ENCODE results near the gene TMEM144. TPM values are rescaled to one million over a fixed set of nuclear protein-coding genes. Genes with fewer than 3 reads are reported as not detected.

Gene TMEM144
- total RNA-seq, 8 experiments from 2014 or later, result 0.38 to 5.1 (median 1.7) TPM

DNA sequence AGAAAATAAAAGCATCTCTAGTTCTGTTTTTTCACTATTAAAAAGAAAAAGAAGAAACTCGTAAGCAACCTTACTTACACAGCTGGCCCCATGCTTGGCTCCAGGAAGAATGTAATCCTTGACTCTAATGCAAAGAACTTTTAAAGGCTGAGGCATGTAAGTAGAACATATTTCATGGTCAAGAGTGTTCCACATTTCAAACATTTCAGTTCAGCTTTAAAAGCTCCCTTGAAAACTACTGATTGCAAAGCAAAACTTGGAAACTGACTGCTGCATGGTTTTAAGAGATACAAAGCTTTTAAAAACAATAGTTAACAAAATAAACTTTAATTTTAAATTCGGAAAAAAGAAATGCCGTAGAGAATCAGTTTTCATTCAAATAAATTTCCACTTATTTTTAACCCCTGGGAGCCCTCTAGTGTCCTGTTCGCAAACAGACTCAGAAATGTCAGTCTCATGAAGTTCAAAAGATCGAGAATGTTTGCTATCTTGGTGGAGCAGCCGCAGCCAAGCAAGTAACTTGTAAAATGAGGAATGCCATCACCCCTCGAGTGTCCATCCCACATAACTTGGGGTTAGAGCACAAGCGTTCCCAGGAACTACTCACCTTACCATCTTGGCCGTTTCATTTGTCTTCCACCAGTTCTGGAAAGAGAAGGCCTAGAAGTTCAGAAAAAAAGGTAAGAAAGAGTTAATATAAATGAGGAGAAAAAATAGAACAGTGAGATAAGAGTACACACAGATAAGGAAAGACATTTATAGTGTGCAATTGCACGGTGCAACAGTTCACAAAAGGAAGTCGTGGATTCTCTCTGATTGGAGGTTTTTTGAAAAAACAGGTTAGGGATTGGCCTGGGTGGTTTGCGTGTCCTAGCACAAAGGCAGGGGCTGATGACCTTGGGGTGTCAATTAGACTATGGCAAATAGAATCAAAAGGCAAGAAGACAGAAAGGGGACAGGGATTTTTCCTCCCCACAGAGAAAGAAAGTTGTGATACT, 37.7 kb upstream of the TMEM144 start, which contains the start of gene GASK1B:
Gene GASK1B, minus strand, starts transcription at position 765 of the 998 bp plus-strand sequence. CDS start 1,650 bp downstream, outside the sequence.
- Histone ChIP-seq H3K4me3 (peak within 1 kb of the TSS in 1 of 5 donors; percentile 26), H3K27ac (no peak within 1 kb of the TSS), H3K4me1 (replicated peaks in 1 of 2) (peaks cover 0 to 2% of the 10 kb centered on the region in 2 donors)
- in situ Hi-C loops (cut with MboI; ENCODE audit: low pct_unique_long_range_greater_than_20kb in 2 of 9, low sequenced_read_pairs in 9 of 9, unreplicated experiment in 9 of 9), result loop anchor here in 4 of 9 experiments (10.0 to 25.0 kb wide), 3 partner anchors 178 to 960 kb away; partner anchors contain the start of gene GRIA2 (in 1 of the 4)
- WGBS, 10 experiments, result 8 to 53% (median 23%) methylated on average over 8 to 12 of the region's 12 CpGs; no CpG with 5 or more reads in 1 of the 10 experiments
- peak in 4 of 8 experiments; percentile 21 to 76 (median 58) for ATAC-seq (replicated peaks in 6 of 8)

DNA sequence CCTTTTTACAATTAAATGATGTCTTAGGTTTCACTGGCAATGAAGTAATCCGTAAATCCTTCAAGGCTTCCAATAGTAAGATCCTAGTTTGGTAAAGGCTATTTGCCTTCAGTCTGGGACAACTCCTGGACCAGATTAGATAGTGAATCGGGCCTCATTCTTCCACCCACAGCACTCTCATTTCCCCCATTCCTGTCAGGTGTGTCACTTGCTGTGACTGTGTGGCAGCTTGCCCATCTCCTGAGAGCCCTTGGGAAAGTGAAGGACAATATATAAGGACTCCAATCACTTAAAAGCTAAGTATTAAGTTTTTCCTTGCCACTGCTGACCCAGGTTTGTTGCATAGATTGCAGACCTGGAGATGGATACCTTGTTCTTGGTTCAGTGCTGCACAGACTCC, 34.2 kb upstream of the TMEM144 start:
- 33 to 100% (median 82%) methylated on average over 1 to 2 of the region's 2 CpGs; no CpG with 5 or more reads in 3 of the 10 experiments for WGBS, 10 experiments
- H3K27ac ChIP-seq, result no peak overlapping the region
- no peak overlapping the region for H3K4me3 ChIP-seq
- no peak for ATAC-seq (replicated peaks in 6 of 8)
- H3K4me1 ChIP-seq (replicated peaks in 1 of 2), result peaks cover 0 to 2% of the 10 kb centered on the region in 2 donors
- in situ Hi-C loops (cut with MboI; ENCODE audit: low pct_unique_long_range_greater_than_20kb in 2 of 9, low sequenced_read_pairs in 9 of 9, unreplicated experiment in 9 of 9), result loop anchor here in 2 of 9 experiments (10.0 kb wide), 1 partner anchor 181 kb away; no protein-coding TSS in a partner anchor

DNA sequence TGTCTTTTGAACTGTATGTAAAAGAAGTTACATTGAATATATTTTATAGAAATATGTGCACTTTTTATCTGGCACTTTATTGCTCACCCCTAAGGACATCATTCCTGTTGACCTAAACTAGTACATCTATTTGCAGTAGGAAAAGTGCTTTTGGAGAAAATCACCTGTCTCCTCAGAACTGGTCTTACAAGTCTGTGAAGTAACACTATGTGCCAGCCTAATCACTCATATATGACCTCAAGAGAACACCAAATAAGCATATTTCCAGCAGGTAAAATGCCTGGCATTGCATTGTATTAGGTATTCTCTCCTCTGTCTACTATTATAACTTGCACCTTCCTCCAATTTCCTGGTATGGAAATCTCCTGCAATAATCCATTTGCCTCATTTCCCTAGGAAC, 33.5 kb upstream of the TMEM144 start:
- H3K4me3 ChIP-seq, result no peak overlapping the region
- in situ Hi-C loops (cut with MboI; ENCODE audit: low pct_unique_long_range_greater_than_20kb in 2 of 9, low sequenced_read_pairs in 9 of 9, unreplicated experiment in 9 of 9), result loop anchor here in 2 of 9 experiments (10.0 kb wide), 1 partner anchor 182 kb away; no protein-coding TSS in a partner anchor
- peaks cover 0 to 2% of the 10 kb centered on the region in 2 donors for H3K4me1 ChIP-seq (replicated peaks in 1 of 2)
- no peak overlapping the region for H3K27ac ChIP-seq
- ATAC-seq (replicated peaks in 6 of 8), result no peak

DNA sequence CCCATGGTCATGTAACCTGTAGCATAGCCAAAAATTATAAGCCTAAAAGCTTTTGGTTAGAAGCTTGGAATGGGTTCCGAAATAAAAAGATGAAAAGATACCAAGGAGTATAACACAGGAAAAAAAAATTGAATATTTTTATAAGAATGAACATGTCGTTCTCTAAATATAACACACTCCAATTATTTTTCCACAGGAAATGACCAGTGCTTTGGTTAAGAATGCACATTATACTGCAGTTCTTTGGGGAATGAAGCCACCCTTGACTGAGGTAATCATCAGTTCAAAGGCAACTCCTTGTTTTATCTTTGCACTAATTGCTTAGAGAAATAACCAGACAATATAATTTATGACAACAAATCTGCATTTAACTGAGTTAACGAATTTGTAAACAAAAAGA, 30.8 kb upstream of the TMEM144 start:
- 34 to 100% (median 84%) methylated on average over 2 to 3 of the region's 3 CpGs for WGBS, 10 experiments
- H3K4me1 ChIP-seq (replicated peaks in 1 of 2), result no peaks in the 10 kb centered on the region
- no peak for ATAC-seq (replicated peaks in 6 of 8)
- in situ Hi-C loops (cut with MboI; ENCODE audit: low pct_unique_long_range_greater_than_20kb in 2 of 9, low sequenced_read_pairs in 9 of 9, unreplicated experiment in 9 of 9), result loop anchor here in 2 of 9 experiments (10.0 kb wide), 1 partner anchor 185 kb away; no protein-coding TSS in a partner anchor
- H3K4me3 ChIP-seq, result no peak overlapping the region
- no peak overlapping the region for H3K27ac ChIP-seq

DNA sequence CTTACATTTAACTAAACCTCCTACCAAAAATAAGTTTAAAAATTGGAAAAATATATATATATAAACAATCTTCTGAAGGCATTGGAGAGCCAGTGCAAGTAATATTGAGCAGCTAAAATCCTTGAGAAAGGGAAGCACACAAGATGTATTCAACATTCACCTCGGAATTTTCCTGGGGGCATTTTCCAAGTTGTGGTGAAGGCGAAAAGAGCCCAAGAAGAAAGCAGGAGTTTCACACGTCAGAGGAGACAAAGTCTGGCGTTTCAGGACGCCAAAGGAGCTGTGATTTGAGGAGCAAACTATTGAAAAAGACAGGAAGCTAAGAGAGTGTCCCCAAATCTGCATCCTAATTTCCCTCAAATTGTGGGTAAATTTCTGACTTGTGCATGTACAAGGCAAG, 28.4 kb upstream of the TMEM144 start:
- 34 to 80% (median 73%) methylated on average over 1 to 5 of the region's 5 CpGs; no CpG with 5 or more reads in 2 of the 10 experiments for WGBS, 10 experiments
- no peak overlapping the region for H3K4me3 ChIP-seq
- no peak for ATAC-seq (replicated peaks in 6 of 8)
- H3K27ac ChIP-seq, result no peak overlapping the region
- in situ Hi-C loops (cut with MboI; ENCODE audit: low pct_unique_long_range_greater_than_20kb in 2 of 9, low sequenced_read_pairs in 9 of 9, unreplicated experiment in 9 of 9), result no loop called here
- no peaks in the 10 kb centered on the region for H3K4me1 ChIP-seq (replicated peaks in 1 of 2)

DNA sequence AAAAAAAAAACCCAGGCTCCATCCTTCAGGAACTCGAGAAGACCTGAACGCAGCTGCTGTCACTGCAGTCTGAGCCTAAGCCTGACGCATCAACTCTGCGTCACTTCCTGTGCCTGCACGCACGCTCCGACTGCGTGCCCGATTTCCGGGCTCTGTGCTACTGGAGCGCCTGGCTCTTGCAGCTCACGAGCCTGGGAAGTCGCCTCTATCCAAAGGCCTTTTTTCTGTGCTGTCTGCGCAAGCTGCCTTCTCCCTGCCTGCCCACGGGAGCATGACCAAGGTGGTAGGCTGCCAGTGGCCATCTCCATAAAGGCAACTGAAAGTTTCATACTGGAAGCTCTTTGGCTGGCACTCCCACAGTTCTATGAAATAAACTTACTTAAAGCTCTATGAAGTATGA, 27.6 kb upstream of the TMEM144 start:
- Histone ChIP-seq H3K27ac (no peak overlapping the region), H3K4me1 (replicated peaks in 1 of 2) (no peaks in the 10 kb centered on the region), H3K4me3 (no peak overlapping the region)
- in situ Hi-C loops (cut with MboI; ENCODE audit: low pct_unique_long_range_greater_than_20kb in 2 of 9, low sequenced_read_pairs in 9 of 9, unreplicated experiment in 9 of 9), result no loop called here
- ATAC-seq (replicated peaks in 6 of 8), result peak in 1 of 8 experiments; percentile 95
- 48 to 100% (median 88%) methylated on average over 1 to 13 of the region's 15 CpGs; no CpG with 5 or more reads in 1 of the 10 experiments for WGBS, 10 experiments

DNA sequence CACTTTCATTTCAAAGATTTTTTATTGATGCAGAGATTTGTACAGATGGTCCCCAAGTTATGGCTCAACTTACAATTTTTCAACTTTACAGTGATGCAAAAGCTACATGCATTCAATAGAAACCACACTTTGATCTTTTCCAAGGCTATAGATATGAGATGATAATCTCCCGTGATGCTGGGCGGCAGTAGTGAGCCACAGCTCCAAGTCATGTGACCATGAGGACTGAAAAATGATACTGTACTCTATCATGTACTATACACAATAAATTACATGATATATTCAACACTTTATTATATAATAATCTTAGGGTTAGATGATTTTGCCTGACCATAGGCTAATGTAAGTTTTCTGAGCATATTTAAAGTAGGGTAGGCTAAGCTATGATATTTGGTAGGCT, 23.5 kb upstream of the TMEM144 start:
- ATAC-seq (replicated peaks in 6 of 8), result no peak
- Histone ChIP-seq H3K4me3 (no peak overlapping the region), H3K4me1 (replicated peaks in 1 of 2) (peaks cover 6 to 23% of the 10 kb centered on the region in 2 donors), H3K27ac (no peak overlapping the region)
- 7 to 100% (median 83%) methylated on average over 1 to 2 of the region's 2 CpGs; no CpG with 5 or more reads in 3 of the 10 experiments for WGBS, 10 experiments
- in situ Hi-C loops (cut with MboI; ENCODE audit: low pct_unique_long_range_greater_than_20kb in 2 of 9, low sequenced_read_pairs in 9 of 9, unreplicated experiment in 9 of 9), result no loop called here

DNA sequence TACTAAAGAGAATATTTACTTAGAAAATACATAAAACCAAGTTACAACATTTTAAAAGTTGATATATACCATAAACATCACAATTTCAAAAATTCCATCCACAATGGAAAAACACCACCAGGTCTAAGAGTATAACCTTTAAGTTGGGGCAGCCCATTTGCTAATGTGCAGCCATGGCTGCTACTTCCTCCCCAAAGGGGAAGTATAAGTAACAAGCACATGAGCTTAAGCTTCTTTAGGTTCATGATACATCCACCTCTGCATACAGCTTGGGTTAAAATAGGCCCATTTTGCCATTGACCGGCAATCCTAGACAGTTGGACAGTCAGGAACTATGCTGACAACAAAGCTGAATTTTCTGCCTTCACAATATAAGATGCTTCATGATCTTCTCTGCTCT, 20.9 kb upstream of the TMEM144 start:
- H3K4me3 ChIP-seq, result no peak overlapping the region
- 83 to 100% (median 100%) methylated on average over 1 of the region's 1 CpG; no CpG with 5 or more reads in 3 of the 10 experiments for WGBS, 10 experiments
- in situ Hi-C loops (cut with MboI; ENCODE audit: low pct_unique_long_range_greater_than_20kb in 2 of 9, low sequenced_read_pairs in 9 of 9, unreplicated experiment in 9 of 9), result no loop called here
- peaks cover 6 to 26% of the 10 kb centered on the region in 2 donors for H3K4me1 ChIP-seq (replicated peaks in 1 of 2)
- H3K27ac ChIP-seq, result no peak overlapping the region
- no peak for ATAC-seq (replicated peaks in 6 of 8)

DNA sequence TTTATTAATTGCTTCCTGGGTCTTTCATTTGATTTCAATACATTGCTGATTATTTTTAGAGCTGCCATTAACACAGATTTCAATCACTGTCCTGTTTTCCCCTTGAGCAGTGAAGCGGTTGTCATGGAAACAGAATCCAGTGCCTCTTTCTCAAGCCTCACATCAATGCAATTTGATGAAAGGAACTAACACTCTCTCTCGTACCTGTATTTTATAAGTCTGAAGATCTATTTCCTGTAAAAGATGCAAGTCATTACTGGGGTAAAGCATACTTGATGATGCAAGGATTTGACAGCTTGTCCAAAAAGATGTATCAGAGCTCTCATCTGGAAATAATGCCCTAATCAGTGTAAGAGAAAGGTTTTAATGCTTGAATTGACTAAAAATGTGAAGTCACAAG, 19.6 kb upstream of the TMEM144 start:
- in situ Hi-C loops (cut with MboI; ENCODE audit: low pct_unique_long_range_greater_than_20kb in 2 of 9, low sequenced_read_pairs in 9 of 9, unreplicated experiment in 9 of 9), result no loop called here
- Histone ChIP-seq H3K4me3 (no peak overlapping the region), H3K27ac (peak overlapping the region in 1 of 2 donors; percentile 47), H3K4me1 (replicated peaks in 1 of 2) (peaks cover 6 to 26% of the 10 kb centered on the region in 2 donors)
- peak in 5 of 8 experiments; percentile 74 to 93 (median 82) for ATAC-seq (replicated peaks in 6 of 8)
- WGBS, 10 experiments, result 33 to 70% (median 58%) methylated on average over 1 to 2 of the region's 2 CpGs; no CpG with 5 or more reads in 1 of the 10 experiments

DNA sequence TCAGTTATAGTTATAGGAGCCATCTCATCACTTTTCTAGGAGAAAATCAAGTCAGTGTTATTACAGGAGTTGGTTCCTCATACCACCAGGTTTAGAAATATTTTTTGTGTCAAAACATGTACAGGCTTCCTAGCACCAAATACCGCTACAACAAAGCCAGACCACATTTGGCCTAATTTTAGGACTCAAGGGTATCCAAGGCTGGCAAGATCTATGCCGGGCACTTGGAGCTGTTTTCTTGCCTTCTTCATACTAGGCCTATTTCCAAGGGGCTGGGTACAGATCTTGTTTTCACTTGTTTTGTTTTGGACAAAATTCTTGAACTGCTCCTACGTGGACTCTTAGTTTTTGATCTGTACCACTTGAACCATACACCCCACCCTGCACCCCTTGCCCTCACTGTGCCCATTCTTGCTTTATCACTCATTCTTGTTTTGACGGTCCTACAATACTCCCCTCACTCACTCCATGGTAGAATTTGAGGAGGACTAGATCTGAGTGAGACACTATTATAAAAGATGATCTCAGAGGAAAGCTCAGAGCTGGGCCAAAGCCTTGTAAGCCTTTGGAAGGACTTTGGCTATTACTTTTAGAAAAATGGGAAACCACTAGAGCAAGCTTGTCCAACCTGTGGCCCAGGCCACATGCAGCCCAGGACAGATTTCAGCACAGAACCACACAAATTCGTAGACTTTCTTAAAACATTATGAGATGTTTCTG, 17.7 kb upstream of the TMEM144 start:
- Histone ChIP-seq H3K4me3 (no peak overlapping the region), H3K27ac (no peak overlapping the region), H3K4me1 (replicated peaks in 1 of 2) (peaks cover 9 to 32% of the 10 kb centered on the region in 2 donors)
- in situ Hi-C loops (cut with MboI; ENCODE audit: low pct_unique_long_range_greater_than_20kb in 2 of 9, low sequenced_read_pairs in 9 of 9, unreplicated experiment in 9 of 9), result no loop called here
- ATAC-seq (replicated peaks in 6 of 8), result no peak
- 38 to 100% (median 86%) methylated on average over 3 to 5 of the region's 5 CpGs; no CpG with 5 or more reads in 2 of the 10 experiments for WGBS, 10 experiments

DNA sequence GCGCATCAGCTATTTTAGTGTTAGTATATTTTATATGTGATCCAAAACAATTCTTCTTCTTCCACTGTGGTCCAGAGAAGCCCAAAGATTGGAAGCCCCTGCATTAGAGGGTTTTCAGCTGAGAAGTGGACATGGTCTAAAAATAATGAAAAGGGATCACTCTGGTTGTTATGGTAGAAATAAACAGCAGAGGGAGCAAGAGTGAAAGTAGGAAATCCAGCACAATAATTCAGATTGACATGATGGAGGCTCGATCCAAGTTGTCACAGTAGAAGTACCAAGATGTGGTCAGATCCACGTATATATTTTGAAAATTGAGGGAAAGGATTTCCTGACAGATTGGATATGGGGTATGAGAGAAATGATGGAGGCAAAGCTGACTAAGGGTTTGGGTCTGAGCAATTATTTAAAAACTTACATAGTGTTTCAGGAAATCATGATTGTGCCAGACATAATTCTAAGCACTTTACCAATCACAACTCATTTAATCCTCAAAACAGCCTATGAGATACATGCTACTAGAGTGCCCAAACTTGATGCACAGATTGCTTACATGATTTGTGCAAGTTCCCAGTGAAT, 17.0 kb upstream of the TMEM144 start:
- H3K4me3 ChIP-seq, result no peak overlapping the region
- no peak overlapping the region for H3K27ac ChIP-seq
- 20 to 100% (median 46%) methylated on average over 1 to 3 of the region's 3 CpGs for WGBS, 10 experiments
- ATAC-seq (replicated peaks in 6 of 8), result peak in 3 of 8 experiments; percentile 46 to 52 (median 50)
- peaks cover 9 to 32% of the 10 kb centered on the region in 2 donors for H3K4me1 ChIP-seq (replicated peaks in 1 of 2)
- in situ Hi-C loops (cut with MboI; ENCODE audit: low pct_unique_long_range_greater_than_20kb in 2 of 9, low sequenced_read_pairs in 9 of 9, unreplicated experiment in 9 of 9), result no loop called here

DNA sequence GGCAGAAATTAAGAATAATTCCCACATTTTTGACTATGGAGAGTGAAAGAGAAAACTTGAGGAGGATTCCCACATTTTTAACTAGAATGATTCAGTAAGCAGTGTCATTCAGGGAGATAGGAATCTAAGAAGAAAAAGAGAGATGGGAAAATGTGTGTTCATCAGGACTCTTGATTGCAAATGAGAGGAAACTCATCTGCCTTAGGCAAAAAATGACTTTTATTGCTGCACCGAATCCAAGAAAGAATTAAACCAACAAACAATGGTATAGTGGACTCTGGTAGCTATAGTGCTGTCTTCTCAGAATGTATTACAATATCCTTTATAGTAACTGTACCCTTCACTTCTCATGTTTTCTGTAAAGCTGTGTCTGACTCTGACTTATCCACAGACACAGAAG, 15.0 kb upstream of the TMEM144 start:
- WGBS, 10 experiments, result 0 to 100% (median 67%) methylated on average over 1 of the region's 1 CpG; no CpG with 5 or more reads in 1 of the 10 experiments
- H3K4me3 ChIP-seq, result no peak overlapping the region
- no peak overlapping the region for H3K27ac ChIP-seq
- peaks cover 5 to 24% of the 10 kb centered on the region in 2 donors for H3K4me1 ChIP-seq (replicated peaks in 1 of 2)
- no peak for ATAC-seq (replicated peaks in 6 of 8)
- in situ Hi-C loops (cut with MboI; ENCODE audit: low pct_unique_long_range_greater_than_20kb in 2 of 9, low sequenced_read_pairs in 9 of 9, unreplicated experiment in 9 of 9), result no loop called here
